GM18870 (cell line): ENCODE results near the gene ACTR8.

Source experiments
- ATAC-seq: cut with Tn5 transposase; IDR thresholded peaks from one replicate; pipeline ENCODE4 v1.9.1; 2021; ENCODE audit warnings: moderate library complexity; ENCODE audit not compliant: unreplicated experiment

The ACTR8 gene

GRCh38 chr3:53865732-53866499 lies 16.0 kb downstream of the ACTR8 start:
- ATAC-seq: no peak

DNA sequence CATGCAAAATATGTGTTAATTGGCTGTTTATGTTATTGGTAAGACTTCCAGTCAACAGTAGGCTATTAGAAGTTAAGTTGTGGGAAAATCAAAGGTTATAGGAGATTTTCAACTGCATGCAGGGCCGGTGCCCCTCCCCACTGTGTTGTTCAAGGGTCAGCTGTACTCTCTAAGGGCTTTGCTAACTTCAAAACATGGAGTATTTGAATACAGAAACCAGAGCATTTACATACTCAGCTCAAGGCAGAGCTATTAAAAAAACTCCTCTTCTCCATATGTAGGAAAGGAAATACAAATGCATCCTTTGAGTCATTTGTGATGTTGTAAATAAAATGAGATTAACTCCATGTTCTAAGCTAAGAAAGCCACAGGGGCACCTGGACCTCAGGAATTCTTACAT lies 18.8 kb downstream of the ACTR8 start:
- ATAC-seq: no peak

- no peak for ATAC-seq
Measured at GRCh38 chr3:53862241-53862640, 19.7 kb downstream of the ACTR8 start.

DNA sequence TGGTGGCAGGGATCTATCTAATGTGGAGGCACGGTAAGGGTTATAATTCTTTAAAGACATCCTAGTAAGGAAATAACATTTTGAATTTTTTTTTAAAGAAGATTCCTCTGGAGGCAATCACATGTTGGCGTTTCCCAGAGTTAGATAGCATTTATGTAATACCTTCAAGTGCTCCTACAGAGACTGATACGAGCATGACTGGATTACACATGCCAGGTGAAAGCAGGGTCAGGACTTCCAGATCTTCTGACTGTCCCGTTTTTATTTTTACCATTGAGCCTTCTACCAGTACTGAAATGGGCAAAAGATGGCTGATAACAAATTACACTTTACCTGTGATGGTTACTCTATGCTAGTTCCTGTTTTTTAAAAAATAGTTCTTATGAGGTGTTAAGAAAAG lies 21.8 kb downstream of the ACTR8 start:
- no peak for ATAC-seq

GRCh38 chr3:53859178-53859577 lies 22.8 kb downstream of the ACTR8 start:
- ATAC-seq: no peak

- ATAC-seq: no peak
Measured at GRCh38 chr3:53858096-53858741, 23.7 kb downstream of the ACTR8 start.

- no peak for ATAC-seq
Measured at GRCh38 chr3:53856964-53857363, 25.0 kb downstream of the ACTR8 start.

DNA sequence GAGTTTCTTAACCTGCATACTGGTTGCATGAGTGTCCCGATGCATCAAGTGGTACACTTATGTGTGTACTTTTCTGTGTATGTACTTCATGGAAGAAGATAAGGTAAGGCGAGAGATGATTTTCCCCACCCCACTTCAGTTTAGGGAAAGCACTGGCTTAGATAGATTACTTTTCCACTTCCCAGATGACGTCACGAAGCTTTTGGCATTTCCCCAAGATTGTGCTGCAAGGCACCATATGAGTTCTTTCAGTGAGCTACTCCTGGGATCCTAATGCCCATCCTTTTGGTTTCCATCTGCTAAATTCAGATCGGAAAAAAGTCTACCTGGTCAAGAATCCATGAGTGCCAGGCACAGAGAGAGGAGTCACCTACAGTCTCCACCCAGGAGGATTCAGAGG lies 31.1 kb downstream of the ACTR8 start:
- ATAC-seq: no peak

- ATAC-seq: no peak
Measured at GRCh38 chr3:53849916-53850315, 32.0 kb downstream of the ACTR8 start.

DNA sequence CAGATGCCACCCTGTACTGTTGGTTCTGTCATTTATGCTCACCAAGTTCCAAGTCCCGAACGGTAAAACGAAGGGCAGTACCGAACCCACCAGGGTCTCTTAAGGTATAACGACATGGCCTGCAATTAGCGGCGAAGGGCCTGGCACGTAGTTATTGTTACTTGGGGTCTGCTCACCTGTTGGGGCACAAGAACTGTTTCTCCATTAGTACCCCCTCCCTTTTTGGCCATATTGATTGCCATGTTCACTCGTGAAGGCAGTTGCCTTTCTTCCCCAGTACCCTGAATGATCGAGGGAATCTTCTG lies 35.1 kb downstream of the ACTR8 start:
- no peak for ATAC-seq

GRCh38 chr3:53846134-53846850 lies 35.7 kb downstream of the ACTR8 start, which contains the start of the genes CHDH and IL17RB:
Gene CHDH (minus strand): TSS chr3:53846419. CDS start chr3:53824008, 22,411 bp downstream.
Gene IL17RB (plus strand): TSS chr3:53846568. CDS start chr3:53846589, 21 bp downstream.
- no peak for ATAC-seq

DNA sequence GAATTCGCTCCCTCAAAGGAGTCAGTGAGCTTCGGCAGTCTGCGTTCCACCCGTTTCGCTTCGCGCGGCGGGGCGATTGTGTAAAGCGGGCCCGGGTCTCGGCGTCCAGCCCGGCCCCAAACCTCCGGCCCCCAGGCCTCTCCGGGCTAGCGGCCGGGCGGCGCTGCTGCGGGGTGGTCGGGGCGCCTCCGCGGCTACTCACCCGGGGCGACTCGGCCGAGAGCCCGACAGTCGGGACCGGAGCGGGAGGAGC lies 36.1 kb downstream of the ACTR8 start:
- ATAC-seq: no peak

DNA sequence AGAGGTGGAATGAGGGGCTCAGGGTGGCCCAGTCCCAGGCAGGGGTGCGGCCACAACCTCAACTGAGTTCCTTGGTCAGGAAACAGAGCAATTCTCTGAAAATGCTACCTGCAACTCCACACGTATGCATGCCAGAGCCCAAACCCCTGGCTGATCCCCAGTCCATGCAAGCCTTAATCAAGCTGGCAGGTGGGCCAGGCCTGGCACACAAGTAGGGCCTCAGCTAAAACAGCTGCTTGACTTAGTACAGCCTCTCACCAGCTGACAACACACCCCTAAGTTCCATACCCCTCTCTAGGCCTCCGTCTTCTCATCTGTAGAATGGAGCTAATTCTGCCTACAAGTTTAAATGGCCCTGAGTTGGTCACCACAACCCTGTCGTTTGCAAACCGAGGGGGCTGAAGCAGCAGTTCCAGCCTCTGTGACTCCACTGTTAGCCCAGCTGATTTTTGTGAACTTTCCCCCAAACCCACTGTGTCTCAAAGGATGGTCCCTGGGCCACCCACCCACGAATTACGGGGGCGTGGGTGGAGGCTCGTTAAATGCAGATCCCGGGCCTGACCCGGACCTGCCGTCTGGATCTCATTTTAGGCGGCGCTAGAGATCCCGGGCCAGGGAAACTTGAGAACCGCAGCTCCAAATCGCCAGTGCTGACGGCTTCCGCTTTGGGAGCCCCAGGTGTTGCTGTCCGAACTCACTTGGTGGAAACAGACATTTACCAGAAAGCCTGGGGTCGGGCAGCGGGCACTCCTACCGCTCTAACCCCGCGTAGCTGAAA lies 36.7 kb downstream of the ACTR8 start:
- ATAC-seq: no peak

GRCh38 chr3:53844262-53845102 lies 37.5 kb downstream of the ACTR8 start:
- ATAC-seq: no peak

DNA sequence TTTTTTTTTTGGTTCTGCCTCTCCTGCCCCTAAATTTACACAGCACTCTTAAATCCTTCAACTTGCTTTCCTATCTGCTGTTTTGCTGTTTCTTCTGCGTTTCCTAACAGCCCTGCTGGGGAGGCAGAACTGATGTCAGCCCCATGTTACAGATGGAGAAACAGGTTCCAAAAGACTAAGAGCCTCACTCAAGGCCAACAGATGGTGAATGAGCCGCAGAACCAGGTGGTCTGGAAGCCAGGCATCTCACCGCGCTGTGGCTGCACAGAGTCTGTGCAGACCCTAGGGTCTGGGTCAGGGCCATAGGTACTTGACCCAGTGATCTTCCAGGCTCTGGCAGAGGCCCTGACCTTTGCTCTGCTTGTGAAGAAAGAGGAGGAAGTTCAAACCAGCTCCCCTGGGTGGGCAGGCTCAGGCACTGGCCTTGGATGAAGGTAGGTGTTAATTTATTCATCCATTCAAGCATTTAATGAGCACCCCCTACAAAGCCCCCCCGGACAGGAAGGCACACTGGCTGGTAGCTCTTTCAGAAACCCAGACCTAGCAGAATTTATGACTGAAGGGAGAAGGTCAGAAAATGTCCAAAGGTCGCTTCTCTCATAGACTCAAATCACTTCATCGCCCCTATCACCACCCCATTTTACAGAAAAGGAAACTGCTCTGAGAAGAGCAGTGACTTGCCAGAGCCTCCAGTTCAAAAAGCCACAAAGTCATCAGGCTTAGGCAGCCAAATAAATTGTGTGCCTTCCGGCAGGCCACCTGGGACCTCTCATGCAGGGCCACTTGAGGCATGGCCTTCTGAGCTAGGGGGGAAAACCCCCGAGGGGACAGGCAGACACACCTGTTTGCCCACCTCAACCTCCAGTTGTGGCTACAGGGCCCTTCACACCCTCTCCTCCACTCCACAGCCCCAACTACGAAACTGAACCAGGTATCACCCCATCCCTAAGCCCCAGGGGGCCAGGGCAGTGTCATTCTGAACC lies 38.5 kb downstream of the ACTR8 start:
- peak; percentile 41 for ATAC-seq

- ATAC-seq: no peak
Measured at GRCh38 chr3:53842436-53843194, 39.3 kb downstream of the ACTR8 start.

GRCh38 chr3:53841296-53841695 lies 40.7 kb downstream of the ACTR8 start:
- no peak for ATAC-seq

GRCh38 chr3:53837331-53837730 lies 44.6 kb downstream of the ACTR8 start:
- ATAC-seq: no peak
